DMS 273 treated with DMSO at 0.1 percent for 48 hours (cell line): Measurements from ENCODE around the gene CRKL.

Experiments
- DNase-seq: peaks from one replicate; lab custom pipeline; 2025; lab: John Stamatoyannopoulos, UW

The CRKL gene

GRCh38 chr22:20952544-20953341 is 35.5 kb downstream of the CRKL start:
- DNase-seq, result no peak

GRCh38 chr22:20953342-20953608 is 36.1 kb downstream of the CRKL start:
- DNase-seq, result no peak

- DNase-seq, result no peak
These were observed 36.7 kb downstream of the CRKL start for GRCh38 chr22:20953668-20954500.

GRCh38 chr22:20955548-20955947 is 38.3 kb downstream of the CRKL start:
- DNase-seq, result no peak

GRCh38 chr22:20956258-20957101 is 39.3 kb downstream of the CRKL start:
- no peak for DNase-seq

- DNase-seq, result no peak
These were observed 40.0 kb downstream of the CRKL start for GRCh38 chr22:20957102-20957682.

- DNase-seq, result no peak
These were observed 40.6 kb downstream of the CRKL start for GRCh38 chr22:20957683-20958431.

- DNase-seq, result no peak
These were observed 42.6 kb downstream of the CRKL start for GRCh38 chr22:20959578-20960461.

- DNase-seq, result no peak
These were observed 43.4 kb downstream of the CRKL start for GRCh38 chr22:20960609-20961008.

- no peak for DNase-seq
These were observed 45.3 kb downstream of the CRKL start for GRCh38 chr22:20962491-20962945.

GRCh38 chr22:20963201-20964052 is 46.2 kb downstream of the CRKL start:
- no peak for DNase-seq

GRCh38 chr22:20964090-20964798 is 47.0 kb downstream of the CRKL start:
- DNase-seq, result no peak

- DNase-seq, result no peak
These were observed 47.5 kb downstream of the CRKL start for GRCh38 chr22:20964799-20965103.

GRCh38 chr22:20965104-20965887 is 48.1 kb downstream of the CRKL start:
- DNase-seq, result no peak

GRCh38 chr22:20965888-20966855 is 49.0 kb downstream of the CRKL start:
- no peak for DNase-seq

- DNase-seq, result no peak
These were observed 49.9 kb downstream of the CRKL start, which contains the start of gene AIFM3 for GRCh38 chr22:20966883-20967696. TSS of gene AIFM3 (plus strand) at chr22:20967255. CDS start at chr22:20967945, 690 bp downstream.
